Measurements from ENCODE around the gene TNFRSF8.

The TNFRSF8 gene

DNA sequence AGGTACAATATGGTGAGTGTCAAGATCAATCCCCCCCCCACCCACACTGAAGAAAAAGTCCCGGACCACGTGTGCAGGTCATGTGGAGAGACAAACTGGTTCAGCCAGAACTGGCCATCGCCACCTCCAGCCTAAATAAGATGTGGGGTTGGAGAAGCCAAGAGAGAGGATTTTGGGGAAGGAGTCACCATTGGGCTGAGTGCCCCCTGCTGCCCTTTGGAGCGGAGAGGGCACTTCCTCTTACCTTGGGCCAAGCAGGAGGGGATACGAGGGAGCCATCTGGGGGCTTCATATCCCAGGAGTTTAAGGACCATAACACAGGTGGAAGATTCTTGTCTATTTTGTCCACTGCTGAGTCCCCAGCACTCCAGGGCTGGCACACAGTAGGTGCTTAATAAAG is 101.1 kb downstream of the TNFRSF8 start:
- Histone ChIP-seq H3K27me3 (no peaks in the 10 kb centered on the region), H3K36me3 (peaks cover 10% of the 10 kb centered on the region), H3K4me1 (ENCODE audit: control insufficient read depth in 1 of 2, insufficient read depth in 1 of 2, low read depth in 1 of 2, low read length in 1 of 2) (peaks cover 89 to 92% of the 10 kb centered on the region in 2 experiments), H3K27ac (peak overlapping the region; percentile 97), H3K4me3 (ENCODE audit: low read depth in 1 of 2, low read length in 1 of 2) (no peak overlapping the region), H3K9me3 (no peaks in the 10 kb centered on the region)
- TF ChIP-seq, protein P1, sequence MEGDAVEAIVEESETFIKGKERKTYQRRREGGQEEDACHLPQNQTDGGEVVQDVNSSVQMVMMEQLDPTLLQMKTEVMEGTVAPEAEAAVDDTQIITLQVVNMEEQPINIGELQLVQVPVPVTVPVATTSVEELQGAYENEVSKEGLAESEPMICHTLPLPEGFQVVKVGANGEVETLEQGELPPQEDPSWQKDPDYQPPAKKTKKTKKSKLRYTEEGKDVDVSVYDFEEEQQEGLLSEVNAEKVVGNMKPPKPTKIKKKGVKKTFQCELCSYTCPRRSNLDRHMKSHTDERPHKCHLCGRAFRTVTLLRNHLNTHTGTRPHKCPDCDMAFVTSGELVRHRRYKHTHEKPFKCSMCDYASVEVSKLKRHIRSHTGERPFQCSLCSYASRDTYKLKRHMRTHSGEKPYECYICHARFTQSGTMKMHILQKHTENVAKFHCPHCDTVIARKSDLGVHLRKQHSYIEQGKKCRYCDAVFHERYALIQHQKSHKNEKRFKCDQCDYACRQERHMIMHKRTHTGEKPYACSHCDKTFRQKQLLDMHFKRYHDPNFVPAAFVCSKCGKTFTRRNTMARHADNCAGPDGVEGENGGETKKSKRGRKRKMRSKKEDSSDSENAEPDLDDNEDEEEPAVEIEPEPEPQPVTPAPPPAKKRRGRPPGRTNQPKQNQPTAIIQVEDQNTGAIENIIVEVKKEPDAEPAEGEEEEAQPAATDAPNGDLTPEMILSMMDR (IDR thresholded peaks at IDR 0.05): no peak

DNA sequence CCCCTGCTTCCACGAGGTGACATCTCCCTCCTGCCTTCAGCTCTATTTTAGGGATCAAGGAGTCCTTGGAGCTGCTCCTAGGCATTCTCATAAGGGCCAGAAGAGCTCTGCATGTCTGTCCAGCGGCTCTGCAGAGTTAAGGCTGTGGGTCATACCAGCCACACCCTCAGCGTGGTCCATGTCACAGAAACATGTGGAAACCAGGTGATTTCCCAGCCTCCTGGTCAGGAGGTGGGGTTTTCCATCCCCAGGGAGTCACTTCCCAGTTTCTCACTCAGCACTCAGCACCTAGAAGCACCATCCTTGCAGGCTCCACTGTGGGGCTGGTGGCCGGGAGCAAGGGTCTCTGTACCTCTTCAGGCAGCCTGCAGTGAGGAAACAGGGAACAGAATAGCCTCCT is 102.2 kb downstream of the TNFRSF8 start:
- H3K9me3 ChIP-seq: no peaks in the 10 kb centered on the region
- TF ChIP-seq, protein P1 (IDR thresholded peaks at IDR 0.05): no peak
- peaks cover 89 to 92% of the 10 kb centered on the region in 2 experiments for H3K4me1 ChIP-seq (ENCODE audit: control insufficient read depth in 1 of 2, insufficient read depth in 1 of 2, low read depth in 1 of 2, low read length in 1 of 2)
- H3K4me3 ChIP-seq (ENCODE audit: low read depth in 1 of 2, low read length in 1 of 2): no peak overlapping the region
- no peaks in the 10 kb centered on the region for H3K27me3 ChIP-seq
- peaks cover 22% of the 10 kb centered on the region for H3K36me3 ChIP-seq
- peak overlapping the region; percentile 97 for H3K27ac ChIP-seq

DNA sequence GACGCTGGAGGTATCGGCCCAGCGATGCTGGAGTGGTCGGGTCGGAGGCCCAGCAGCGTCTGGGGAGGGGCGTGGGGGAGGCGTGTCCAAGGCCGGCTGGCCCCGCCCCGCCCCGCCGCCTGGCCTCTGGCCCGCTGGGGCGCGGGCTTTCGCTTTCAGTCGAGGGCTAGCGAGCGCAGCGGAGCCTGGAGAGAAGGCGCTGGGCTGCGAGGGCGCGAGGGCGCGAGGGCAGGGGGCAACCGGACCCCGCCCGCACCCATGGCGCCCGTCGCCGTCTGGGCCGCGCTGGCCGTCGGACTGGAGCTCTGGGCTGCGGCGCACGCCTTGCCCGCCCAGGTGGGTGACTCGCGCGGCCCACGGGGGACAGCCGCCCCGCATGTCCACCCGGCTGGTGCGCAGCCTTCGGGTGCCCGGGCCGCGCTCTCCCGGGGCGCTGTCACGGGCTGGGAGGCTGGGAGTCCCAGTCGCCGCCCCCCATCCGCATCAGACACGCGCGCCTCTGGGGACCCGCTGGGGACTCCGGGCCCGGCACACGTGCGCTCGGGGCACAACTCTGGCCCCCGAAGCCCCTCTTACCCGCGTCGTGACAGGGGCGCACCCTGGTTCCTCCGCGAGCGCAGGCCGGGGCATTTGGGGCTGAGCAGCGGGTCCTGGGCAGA is 103.9 kb downstream of the TNFRSF8 start, which contains the start of gene TNFRSF1B:
Gene TNFRSF1B (plus strand): TSS at position 158 of the 659 bp plus-strand sequence. CDS start 101 bp downstream, at position 259.
- H3K27ac ChIP-seq: peak within 1 kb of the TSS; percentile 97
- TF ChIP-seq, protein P1 (IDR thresholded peaks at IDR 0.05): peak; percentile 41
- H3K9me3 ChIP-seq: no peaks in the 10 kb centered on the region
- H3K4me1 ChIP-seq (ENCODE audit: control insufficient read depth in 1 of 2, insufficient read depth in 1 of 2, low read depth in 1 of 2, low read length in 1 of 2): peaks cover 89 to 90% of the 10 kb centered on the region in 2 experiments
- H3K4me3 ChIP-seq (ENCODE audit: low read depth in 1 of 2, low read length in 1 of 2): peak within 1 kb of the TSS; percentile 87 to 97
- no peaks in the 10 kb centered on the region for H3K27me3 ChIP-seq
- peaks cover 34% of the 10 kb centered on the region for H3K36me3 ChIP-seq

DNA sequence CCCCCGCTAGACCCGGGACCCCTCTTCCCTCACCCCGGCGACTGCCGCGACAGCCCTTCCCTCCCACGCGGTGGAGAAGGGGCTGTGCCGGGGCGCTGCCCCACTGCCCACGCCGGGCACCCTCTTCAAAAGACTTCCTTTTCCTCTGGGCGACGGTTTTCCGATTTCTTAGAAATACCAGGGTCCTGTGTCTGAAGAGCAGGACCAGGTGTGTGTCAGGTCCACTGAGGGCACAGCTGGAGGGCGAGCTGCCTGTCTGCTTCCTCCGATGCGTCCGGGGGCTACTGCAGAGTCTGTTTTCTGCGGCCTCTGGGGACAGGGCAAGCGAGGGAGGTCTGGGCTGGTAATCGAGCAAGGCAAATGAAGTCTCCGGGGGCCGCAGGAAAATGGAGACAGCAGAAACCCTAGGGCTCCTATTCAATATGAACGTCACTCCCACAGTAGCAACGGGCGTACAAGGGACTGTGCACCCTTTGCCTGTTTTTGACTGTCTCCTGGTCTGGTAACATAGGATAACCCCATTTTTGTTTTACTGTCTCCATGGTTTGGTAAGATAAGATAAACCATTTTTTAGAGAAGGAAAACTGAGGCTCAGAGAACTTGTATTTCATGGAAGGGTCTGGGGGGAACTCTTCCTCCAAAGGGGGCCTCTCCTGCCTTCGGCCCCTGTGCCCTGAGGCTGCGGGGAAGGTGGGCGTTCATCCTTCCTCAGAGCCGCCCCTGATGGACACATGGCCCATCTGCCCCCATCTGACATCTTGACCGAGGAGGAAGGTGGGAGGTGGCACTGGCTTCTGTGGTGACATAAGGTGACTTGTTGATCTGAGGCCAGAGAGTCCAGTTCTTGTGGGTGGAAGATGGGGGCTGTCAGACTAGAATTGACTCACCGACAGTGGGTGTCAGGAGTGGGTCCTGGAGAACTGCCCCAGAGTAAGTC is 104.7 kb downstream of the TNFRSF8 start:
- H3K4me1 ChIP-seq (ENCODE audit: control insufficient read depth in 1 of 2, insufficient read depth in 1 of 2, low read depth in 1 of 2, low read length in 1 of 2): peaks cover 89 to 90% of the 10 kb centered on the region in 2 experiments
- peaks cover 35% of the 10 kb centered on the region for H3K36me3 ChIP-seq
- H3K9me3 ChIP-seq: no peaks in the 10 kb centered on the region
- no peaks in the 10 kb centered on the region for H3K27me3 ChIP-seq
- TF ChIP-seq, protein P1 (IDR thresholded peaks at IDR 0.05): peak; percentile 10
- H3K4me3 ChIP-seq (ENCODE audit: low read depth in 1 of 2, low read length in 1 of 2): peak overlapping the region; percentile 87 to 97
- H3K27ac ChIP-seq: peak overlapping the region; percentile 97

DNA sequence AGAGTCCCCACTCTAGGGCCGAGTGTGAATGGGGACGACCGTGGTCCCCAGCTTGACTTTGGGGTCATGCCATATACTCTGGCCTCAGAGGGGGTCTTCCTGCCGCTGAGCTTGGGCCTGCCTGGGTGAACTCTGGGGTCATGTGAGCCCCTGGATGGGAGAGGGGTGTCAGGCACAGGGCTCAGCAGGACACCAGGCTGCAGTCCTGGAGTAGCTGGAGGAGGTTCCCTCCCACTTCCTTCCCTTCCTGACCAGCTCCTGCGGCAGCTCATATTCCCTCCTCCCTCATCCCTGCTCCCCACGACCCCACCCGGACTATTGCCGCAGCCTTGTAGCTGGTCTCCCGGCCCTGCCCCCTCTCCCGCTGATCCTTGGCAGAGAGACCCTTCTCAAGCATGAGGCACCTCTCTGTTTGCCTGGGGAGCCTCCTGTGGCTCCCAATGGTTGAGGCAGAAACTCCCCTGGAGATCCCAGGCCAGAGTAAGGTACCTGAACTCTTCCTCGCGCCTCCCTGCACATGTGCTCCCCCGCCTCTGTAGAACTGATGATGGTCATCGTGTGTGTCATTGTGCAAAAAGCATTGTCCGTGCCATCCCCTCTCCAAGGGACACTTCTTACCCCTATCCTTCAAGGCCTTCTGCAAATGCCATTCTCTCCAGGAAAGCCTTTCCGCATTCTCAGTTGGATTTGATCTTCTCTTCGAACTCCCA is 105.5 kb downstream of the TNFRSF8 start:
- Histone ChIP-seq H3K9me3 (no peaks in the 10 kb centered on the region), H3K4me1 (ENCODE audit: control insufficient read depth in 1 of 2, insufficient read depth in 1 of 2, low read depth in 1 of 2, low read length in 1 of 2) (peaks cover 89 to 90% of the 10 kb centered on the region in 2 experiments), H3K27ac (peak overlapping the region; percentile 97)

More for the DNA sequence above, 105.5 kb downstream of the TNFRSF8 start:
- Histone ChIP-seq H3K27me3 (no peaks in the 10 kb centered on the region), H3K4me3 (ENCODE audit: low read depth in 1 of 2, low read length in 1 of 2) (peak overlapping the region; percentile 87 to 97), H3K36me3 (peaks cover 35% of the 10 kb centered on the region)
- TF ChIP-seq, protein P1 (IDR thresholded peaks at IDR 0.05): no peak
